GM12873 (cell line): ENCODE measurements around the gene PIMREG.

ENCODE experiments used
- CTCF ChIP-seq: IDR thresholded peaks from 2 replicates; pipeline ENCODE4 v1.5.1; 2012; ENCODE audit warnings: low read depth, mild to moderate bottlenecking, moderate library complexity, low read length, control low read depth; ENCODE audit not compliant: insufficient read depth; ENCODE audit errors: missing control alignments

The PIMREG gene

GRCh38 chr17:6450926-6451832 lies 6.9 kb downstream of the PIMREG start:
- no peak for TF ChIP-seq CTCF

- no peak for TF ChIP-seq CTCF
Measured at GRCh38 chr17:6452471-6453266, 8.4 kb downstream of the PIMREG start.

- TF ChIP-seq CTCF = no peak
Measured at GRCh38 chr17:6453279-6454024, 9.2 kb downstream of the PIMREG start.

GRCh38 chr17:6454495-6455320 lies 10.5 kb downstream of the PIMREG start:
- no peak for TF ChIP-seq CTCF

GRCh38 chr17:6455321-6455705 lies 11.1 kb downstream of the PIMREG start:
- no peak for TF ChIP-seq CTCF

GRCh38 chr17:6456321-6456720 lies 12.1 kb downstream of the PIMREG start:
- TF ChIP-seq CTCF = no peak
